ENCODE results near the gene MYF6. TPM values are rescaled to one million over a fixed set of nuclear protein-coding genes. Genes with fewer than 3 reads are reported as not detected.
"Not testable (repeated sequence)": the region's sequence is repeated elsewhere in the genome, so short reads cannot be mapped to it uniquely, and the experiment has no call there.

MYF6 gene
- not detected for total RNA-seq

- ATAC-seq = no peak
- Histone ChIP-seq H3K36me3 (replicated peaks in 1 of 2; ENCODE audit: insufficient read depth in 1 of 2, low read depth in 2 of 2) (no peaks in the 10 kb centered on the region), H3K9me3 (no peaks in the 10 kb centered on the region), H3K27me3 (no peaks in the 10 kb centered on the region), H3K27ac (no peak within 1 kb of the TSS), H3K4me3 (no peak within 1 kb of the TSS), H3K4me1 (no peaks in the 10 kb centered on the region)
- WGBS, 2 donors = 39 to 40% methylated on average over 4 of the region's 4 CpGs
- no peak for TF ChIP-seq POLR2A (IDR thresholded peaks at IDR 0.05)
- TF ChIP-seq CTCF (IDR thresholded peaks at IDR 0.05) = no peak
- intact Hi-C loops (cut with DNase I) = no loop called here
- DNase-seq = no peak
These were observed at the start of gene MYF6 for GRCh38 chr12:80707126-80707829. MYF6 (plus strand) TSS chr12:80707634; CDS start chr12:80707720, 86 bp downstream.

GRCh38 chr12:80659512-80660063 is 47.8 kb upstream of the MYF6 start:
- ATAC-seq = no peak

GRCh38 chr12:80662586-80662985 is 44.8 kb upstream of the MYF6 start:
- intact Hi-C loops (cut with DNase I) = no loop called here
- Histone ChIP-seq H3K36me3 (replicated peaks in 1 of 2; ENCODE audit: insufficient read depth in 1 of 2, low read depth in 2 of 2) (no peaks in the 10 kb centered on the region), H3K9me3 (no peaks in the 10 kb centered on the region), H3K27ac (no peak overlapping the region), H3K27me3 (no peaks in the 10 kb centered on the region), H3K4me3 (no peak overlapping the region), H3K4me1 (no peaks in the 10 kb centered on the region)
- no peak for ATAC-seq
- DNase-seq = no peak
- TF ChIP-seq CTCF (IDR thresholded peaks at IDR 0.05) = no peak
- no peak for TF ChIP-seq POLR2A (IDR thresholded peaks at IDR 0.05)

More at GRCh38 chr12:80659512-80660063, 47.8 kb upstream of the MYF6 start:
- Histone ChIP-seq H3K4me1 (no peaks in the 10 kb centered on the region), H3K4me3 (no peak overlapping the region), H3K9me3 (no peaks in the 10 kb centered on the region), H3K36me3 (replicated peaks in 1 of 2; ENCODE audit: insufficient read depth in 1 of 2, low read depth in 2 of 2) (no peaks in the 10 kb centered on the region), H3K27me3 (no peaks in the 10 kb centered on the region), H3K27ac (no peak overlapping the region)
- intact Hi-C loops (cut with DNase I) = no loop called here
- 59 to 64% methylated on average over 5 of the region's 5 CpGs for WGBS, 2 donors
- no peak for TF ChIP-seq CTCF (IDR thresholded peaks at IDR 0.05)
- TF ChIP-seq POLR2A (IDR thresholded peaks at IDR 0.05) = no peak
- DNase-seq = no peak

GRCh38 chr12:80670214-80670613 is 37.2 kb upstream of the MYF6 start:
- no peaks in the 10 kb centered on the region for H3K4me1 ChIP-seq
- intact Hi-C loops (cut with DNase I) = no loop called here
- DNase-seq (no peak), ATAC-seq (no peak)
- TF ChIP-seq POLR2A (IDR thresholded peaks at IDR 0.05) (no peak), CTCF (IDR thresholded peaks at IDR 0.05) (no peak)
- no peaks in the 10 kb centered on the region for H3K36me3 ChIP-seq (replicated peaks in 1 of 2; ENCODE audit: insufficient read depth in 1 of 2, low read depth in 2 of 2)
- H3K4me3 ChIP-seq = no peak overlapping the region
- WGBS, 2 donors = 53 to 64% methylated on average over 5 of the region's 5 CpGs
- H3K27me3 ChIP-seq = no peaks in the 10 kb centered on the region
- no peak overlapping the region for H3K27ac ChIP-seq
- H3K9me3 ChIP-seq = no peaks in the 10 kb centered on the region

- H3K36me3 ChIP-seq (replicated peaks in 1 of 2; ENCODE audit: insufficient read depth in 1 of 2, low read depth in 2 of 2); H3K4me3 ChIP-seq; H3K4me1 ChIP-seq; ATAC-seq; H3K27me3 ChIP-seq; H3K9me3 ChIP-seq; intact Hi-C loops (cut with DNase I); H3K27ac ChIP-seq; DNase-seq: not testable (repeated sequence)
- WGBS, 2 donors = 77 to 85% methylated on average over 13 of the region's 13 CpGs
These were observed 31.3 kb upstream of the MYF6 start for GRCh38 chr12:80676042-80676636.

Data from body of pancreas (tissue), 4 donors.